Adrenal gland (tissue), 12 donors: ENCODE data around the gene GLT8D1. TPM values are rescaled to one million over a fixed set of nuclear protein-coding genes. Genes with fewer than 3 reads are reported as not detected.
A peak's percentile ranks its signal among the peaks of the same experiment; 100 is the strongest.

Experiments
- DNase-seq, 7 donors: peaks; one replicate each; pipeline ENCODE4 v3.0.0-alpha.2; 2019 to 2020
- H3K27ac ChIP-seq, 5 donors: fragments of 200-600 bp; sonication (generic) in 4 of 5; 1 replicate in 3 of 5; 2 replicates in 2 of 5; pipeline versions ENCODE4 v1.5.1 to v1.8.0; 2016 to 2020; ENCODE audit warnings: mild to moderate bottlenecking in 1 of 5
- H3K27me3 ChIP-seq: fragments of 200-600 bp; 2 replicates; pipeline ENCODE4 v1.8.0; 2021
- H3K36me3 ChIP-seq, 2 donors: fragments of 200-600 bp; replicated peaks in 1 of 2; 1 replicate in 1 of 2; 2 replicates in 1 of 2; pipeline versions ENCODE4 v1.5.1 to v1.8.0; 2018 to 2022
- H3K4me1 ChIP-seq, 2 donors: fragments of 200-600 bp; replicated peaks in 1 of 2; 1 replicate in 1 of 2; 2 replicates in 1 of 2; pipeline versions ENCODE4 v1.5.1 to v1.8.0; 2018 to 2021
- H3K4me3 ChIP-seq, 4 donors: fragments of 200-600 bp; sonication (generic) in 3 of 4; one replicate each; pipeline ENCODE4 v1.5.1; 2016 to 2018
- H3K9me3 ChIP-seq, 3 donors: fragments of 200-600 bp; sonication (generic) in 1 of 3; replicated peaks in 1 of 3; 1 replicate in 2 of 3; 2 replicates in 1 of 3; pipeline versions ENCODE4 v1.5.1 to v1.8.0; 2016 to 2021
- CTCF ChIP-seq, 6 experiments: fragments of 450-650 bp in 4 of 6; fragments of 200-600 bp in 2 of 6; sonication (generic) in 1 of 6; IDR thresholded peaks; 1 replicate in 5 of 6; 2 replicates in 1 of 6; pipeline versions ENCODE4 v1.5.1 to v1.8.0; 2016 to 2021; ENCODE audit warnings: antibody characterized with exemption in 6 of 6, mild to moderate bottlenecking in 2 of 6, moderate library complexity in 1 of 6
- POLR2A ChIP-seq, 2 donors: fragments of 450-650 bp; IDR thresholded peaks; one replicate each; pipeline ENCODE4 v1.6.1; 2017; ENCODE audit warnings: antibody characterized with exemption in 2 of 2, mild to moderate bottlenecking in 2 of 2, moderate library complexity in 1 of 2
- WGBS, 4 donors: extraction: QIAGEN DNeasy Blood & Tissue Kit in 2 of 4; methylation state at CpG; one replicate each; pipeline versions ENCODE4 v1.1.5 to v1.1.7; 2013 to 2017; 5-methylcytosine and 5-hydroxymethylcytosine counted together
- intact Hi-C, 2 donors: fragments of 100-400 bp; cut with DNase I; formaldehyde crosslinking; loops; one replicate each; pipeline versions ENCODE4 v1.14.1 to v1.15.0; 2022 to 2023
- polyA plus RNA-seq, 3 donors: library from polyadenylated mRNA; stranded (reverse); fragments of 200-250 nt in 2 of 3; fragments of 350-450 nt in 1 of 3; fragmentation: Illumina TruSeq in 1 of 3; extraction: RNeasy Lipid Tissue Mini Kit (QIAGEN cat#74804) in 1 of 3; gene quantifications; one replicate each; pipeline ENCODE4 v1.2.3, GENCODE V29; 2013 to 2014
- total RNA-seq, 9 donors: library from RNA; depleted of rRNA in 4 of 9; stranded (reverse); fragments of >200 nt in 4 of 9; fragments of 120-200 nt in 1 of 9; fragmentation: NEBNext Ultra II Directional in 1 of 9; extraction: Animal tissue kit (Norgen Biotek cat#: 25700) in 1 of 9; gene quantifications; one replicate each; pipeline versions ENCODE4 v1.1.0 to v1.2.4, GENCODE V29; 2013 to 2023
- donor health status: healthy with polysubstance abuse.
- donor health status: Bipolar disorder and iron deficiency.
- donor health status: DM: yes; HTN: yes; CAD: no.
- donor health status: DM: no; HTN: no; CAD: no.
- donor health status: DM: no; HTN: no; CAD: no.
- donor health status: DM: yes; HTN: yes; CAD: no.

The GLT8D1 gene
- total and polyA plus RNA-seq, 12 donors, result 49.1 to 151 (median 62.0) TPM

GRCh38 chr3:52671676-52672075 lies 33.9 kb downstream of the GLT8D1 start:
- peak overlapping the region in 3 of 5 donors; percentile 55 to 85 (median 75) for H3K27ac ChIP-seq
- H3K27me3 ChIP-seq, result no peaks in the 10 kb centered on the region
- WGBS, 4 donors, result 67 to 76% (median 73%) methylated on average over 1 of the region's 1 CpG
- intact Hi-C loops, result no loop called here
- H3K4me1 ChIP-seq, result peaks cover 7 to 24% of the 10 kb centered on the region in 2 donors
- H3K36me3 ChIP-seq, result peaks cover 0 to 52% of the 10 kb centered on the region in 2 donors
- no peak overlapping the region for H3K4me3 ChIP-seq
- no peaks in the 10 kb centered on the region for H3K9me3 ChIP-seq
- no peak for TF ChIP-seq CTCF (IDR thresholded peaks at IDR 0.05)
- DNase-seq, result no peak

- intact Hi-C loops, result no loop called here
- TF ChIP-seq CTCF (IDR thresholded peaks at IDR 0.05), result no peak
- peak in 1 of 2 donors; percentile 31 for TF ChIP-seq POLR2A (IDR thresholded peaks at IDR 0.05)
- peak; percentile 42 to 80 (median 68) for DNase-seq
- Histone ChIP-seq H3K9me3 (no peaks in the 10 kb centered on the region), H3K4me1 (peaks cover 7 to 24% of the 10 kb centered on the region in 2 donors), H3K27ac (peak overlapping the region in 4 of 5 donors; percentile 39 to 85 (median 65)), H3K27me3 (no peaks in the 10 kb centered on the region), H3K36me3 (peaks cover 0 to 53% of the 10 kb centered on the region in 2 donors), H3K4me3 (no peak overlapping the region)
- WGBS, 4 donors, result 60 to 66% (median 64%) methylated on average over 8 to 9 of the region's 9 CpGs
Measured at GRCh38 chr3:52670621-52671521, 34.7 kb downstream of the GLT8D1 start.

GRCh38 chr3:52663098-52663497 lies 42.5 kb downstream of the GLT8D1 start:
- intact Hi-C loops, result loop anchor here in 1 of 2 donors (10.0 kb wide), 1 partner anchor 118 kb away; no protein-coding TSS in a partner anchor
- peak overlapping the region in 1 of 5 donors; percentile 11 for H3K27ac ChIP-seq
- peaks cover 0 to 62% of the 10 kb centered on the region in 2 donors for H3K36me3 ChIP-seq
- no peak for TF ChIP-seq POLR2A (IDR thresholded peaks at IDR 0.05)
- no peak for TF ChIP-seq CTCF (IDR thresholded peaks at IDR 0.05)
- H3K9me3 ChIP-seq, result no peaks in the 10 kb centered on the region
- H3K27me3 ChIP-seq, result no peaks in the 10 kb centered on the region
- H3K4me1 ChIP-seq, result peaks cover 5 to 8% of the 10 kb centered on the region in 2 donors
- DNase-seq, result peak in 1 of 7 donors; percentile 40
- WGBS, 4 donors, result 40 to 58% (median 50%) methylated on average over 3 of the region's 3 CpGs
- no peak overlapping the region for H3K4me3 ChIP-seq

GRCh38 chr3:52660046-52660445 lies 45.5 kb downstream of the GLT8D1 start:
- Histone ChIP-seq H3K4me1 (peaks cover 5 to 8% of the 10 kb centered on the region in 2 donors), H3K4me3 (no peak overlapping the region), H3K27ac (no peak overlapping the region), H3K27me3 (no peaks in the 10 kb centered on the region), H3K36me3 (peaks cover 0 to 72% of the 10 kb centered on the region in 2 donors), H3K9me3 (no peaks in the 10 kb centered on the region)
- TF ChIP-seq CTCF (IDR thresholded peaks at IDR 0.05), result no peak
- TF ChIP-seq POLR2A (IDR thresholded peaks at IDR 0.05), result no peak
- intact Hi-C loops, result loop anchor here in 1 of 2 donors (10.0 kb wide), 1 partner anchor 115 kb away; no protein-coding TSS in a partner anchor
- WGBS, 4 donors, result 60 to 75% (median 61%) methylated on average over 3 of the region's 3 CpGs
- DNase-seq, result no peak
